Right lobe of liver (tissue), 4 donors: ENCODE measurements around the gene DTX3L.

ENCODE experiments used
- CTCF ChIP-seq, 4 donors: fragments of 200-600 bp in 3 of 4; fragments of 450-650 bp in 1 of 4; IDR thresholded peaks; one replicate each; pipeline versions ENCODE4 v1.5.1 to v1.8.0; 2016 to 2022; ENCODE audit warnings: antibody characterized with exemption in 4 of 4, mild to moderate bottlenecking in 2 of 4
- POLR2A ChIP-seq: fragments of 450-650 bp; IDR thresholded peaks from one replicate; pipeline ENCODE4 v1.6.1; 2017; ENCODE audit warnings: antibody characterized with exemption, mild to moderate bottlenecking
- donor health status: DM: no; HTN: no; CAD: no.
- donor health status: DM: no; HTN: no; CAD: no.
- donor health status: DM: no; HTN: yes; CAD: no.

GRCh38 chr3:122535964-122536631 is 28.0 kb upstream of the DTX3L start:
- TF ChIP-seq CTCF (IDR thresholded peaks at IDR 0.05) (no peak), POLR2A (no peak)
